ENCODE data around the gene CEMIP2.

- TF ChIP-seq SIN3B (IDR thresholded peaks at IDR 0.05; ENCODE audit: low read length) (no peak), SOX5 (CRISPR knock-in tag; IDR thresholded peaks at IDR 0.05; ENCODE audit: borderline replicate concordance) (no peak), FOXA1 (IDR thresholded peaks at IDR 0.05) (no peak), FOXA1 (CRISPR knock-in tag; IDR thresholded peaks at IDR 0.05) (no peak), GABPB1 (CRISPR knock-in tag; IDR thresholded peaks at IDR 0.05) (no peak), TCF7L2 (IDR thresholded peaks at IDR 0.05; ENCODE audit: low read depth, low read length) (no peak), KAT8 (CRISPR knock-in tag; IDR thresholded peaks at IDR 0.05) (no peak), CHD2 (IDR thresholded peaks at IDR 0.05; ENCODE audit: low read depth, low read length) (no peak), ATF7 (IDR thresholded peaks at IDR 0.05) (no peak), ATF7 (CRISPR knock-in tag; IDR thresholded peaks at IDR 0.05) (no peak), ELF4 (CRISPR knock-in tag; IDR thresholded peaks at IDR 0.05; ENCODE audit: borderline replicate concordance) (no peak), POLR2AphosphoS5 (IDR thresholded peaks at IDR 0.05; ENCODE audit: low read depth, low read length) (no peak)
- TF ChIP-seq, protein P1, sequence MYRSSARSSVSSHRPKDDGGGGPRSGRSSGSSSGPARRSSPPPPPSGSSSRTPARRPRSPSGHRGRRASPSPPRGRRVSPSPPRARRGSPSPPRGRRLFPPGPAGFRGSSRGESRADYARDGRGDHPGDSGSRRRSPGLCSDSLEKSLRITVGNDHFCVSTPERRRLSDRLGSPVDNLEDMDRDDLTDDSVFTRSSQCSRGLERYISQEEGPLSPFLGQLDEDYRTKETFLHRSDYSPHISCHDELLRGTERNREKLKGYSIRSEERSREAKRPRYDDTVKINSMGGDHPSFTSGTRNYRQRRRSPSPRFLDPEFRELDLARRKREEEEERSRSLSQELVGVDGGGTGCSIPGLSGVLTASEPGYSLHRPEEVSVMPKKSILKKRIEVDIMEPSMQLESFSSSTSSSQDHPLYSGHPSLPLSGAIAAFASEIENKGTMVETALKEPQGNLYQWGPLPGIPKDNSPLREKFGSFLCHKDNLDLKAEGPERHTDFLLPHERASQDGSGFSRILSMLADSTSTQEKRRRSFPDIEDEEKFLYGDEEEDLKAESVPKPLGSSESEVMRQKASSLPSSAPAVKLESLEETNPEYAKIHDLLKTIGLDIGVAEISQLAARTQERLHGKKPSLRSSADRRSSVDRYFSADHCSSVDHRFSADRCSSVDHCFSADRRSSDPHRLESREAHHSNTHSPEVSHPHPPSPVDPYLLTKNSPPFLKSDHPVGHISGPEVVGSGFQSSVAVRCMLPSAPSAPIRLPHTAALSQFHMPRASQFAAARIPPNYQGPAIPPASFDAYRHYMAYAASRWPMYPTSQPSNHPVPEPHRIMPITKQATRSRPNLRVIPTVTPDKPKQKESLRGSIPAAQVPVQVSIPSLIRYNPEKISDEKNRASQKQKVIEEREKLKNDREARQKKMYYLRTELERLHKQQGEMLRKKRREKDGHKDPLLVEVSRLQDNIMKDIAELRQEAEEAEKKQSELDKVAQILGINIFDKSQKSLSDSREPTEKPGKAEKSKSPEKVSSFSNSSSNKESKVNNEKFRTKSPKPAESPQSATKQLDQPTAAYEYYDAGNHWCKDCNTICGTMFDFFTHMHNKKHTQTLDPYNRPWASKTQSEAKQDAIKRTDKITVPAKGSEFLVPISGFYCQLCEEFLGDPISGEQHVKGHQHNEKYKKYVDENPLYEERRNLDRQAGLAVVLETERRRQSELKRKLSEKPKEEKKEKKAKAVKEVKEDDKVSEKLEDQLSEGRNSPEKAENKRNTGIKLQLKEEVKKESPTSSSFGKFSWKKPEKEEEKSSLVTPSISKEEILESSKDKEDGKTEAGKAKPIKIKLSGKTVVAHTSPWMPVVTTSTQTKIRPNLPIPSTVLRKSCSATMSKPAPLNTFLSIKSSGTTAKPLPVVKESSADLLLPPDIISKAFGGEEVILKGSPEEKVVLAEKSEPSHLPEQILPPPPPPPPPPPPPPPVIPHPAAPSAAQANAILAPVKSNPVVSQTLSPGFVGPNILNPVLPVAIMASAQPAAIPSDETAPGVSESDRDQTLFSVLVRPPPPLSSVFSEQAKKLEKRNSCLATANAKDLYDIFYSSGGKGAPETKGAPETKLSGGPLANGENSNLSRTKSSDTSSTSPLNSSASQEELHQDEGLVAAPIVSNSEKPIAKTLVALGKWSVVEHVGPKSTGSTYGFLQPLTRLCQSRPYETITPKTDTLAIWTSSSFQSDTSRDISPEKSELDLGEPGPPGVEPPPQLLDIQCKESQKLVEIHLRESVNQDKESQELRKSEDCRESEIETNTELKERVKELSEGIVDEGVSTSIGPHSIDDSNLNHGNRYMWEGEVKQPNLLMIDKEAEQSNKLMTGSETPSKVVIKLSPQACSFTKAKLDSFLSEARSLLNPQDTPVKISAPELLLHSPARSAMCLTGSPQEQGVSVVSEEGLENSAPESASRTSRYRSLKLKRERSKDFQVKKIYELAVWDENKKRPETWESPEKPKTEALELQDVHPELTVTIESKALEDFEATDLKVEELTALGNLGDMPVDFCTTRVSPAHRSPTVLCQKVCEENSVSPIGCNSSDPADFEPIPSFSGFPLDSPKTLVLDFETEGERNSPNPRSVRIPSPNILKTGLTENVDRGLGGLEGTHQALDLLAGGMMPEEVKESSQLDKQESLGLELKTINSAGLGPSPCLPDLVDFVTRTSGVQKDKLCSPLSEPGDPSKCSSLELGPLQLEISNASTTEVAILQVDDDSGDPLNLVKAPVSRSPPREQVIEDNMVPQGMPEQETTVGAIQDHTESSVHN (CRISPR knock-in tag; IDR thresholded peaks at IDR 0.05): no peak
- TF ChIP-seq, protein P2, sequence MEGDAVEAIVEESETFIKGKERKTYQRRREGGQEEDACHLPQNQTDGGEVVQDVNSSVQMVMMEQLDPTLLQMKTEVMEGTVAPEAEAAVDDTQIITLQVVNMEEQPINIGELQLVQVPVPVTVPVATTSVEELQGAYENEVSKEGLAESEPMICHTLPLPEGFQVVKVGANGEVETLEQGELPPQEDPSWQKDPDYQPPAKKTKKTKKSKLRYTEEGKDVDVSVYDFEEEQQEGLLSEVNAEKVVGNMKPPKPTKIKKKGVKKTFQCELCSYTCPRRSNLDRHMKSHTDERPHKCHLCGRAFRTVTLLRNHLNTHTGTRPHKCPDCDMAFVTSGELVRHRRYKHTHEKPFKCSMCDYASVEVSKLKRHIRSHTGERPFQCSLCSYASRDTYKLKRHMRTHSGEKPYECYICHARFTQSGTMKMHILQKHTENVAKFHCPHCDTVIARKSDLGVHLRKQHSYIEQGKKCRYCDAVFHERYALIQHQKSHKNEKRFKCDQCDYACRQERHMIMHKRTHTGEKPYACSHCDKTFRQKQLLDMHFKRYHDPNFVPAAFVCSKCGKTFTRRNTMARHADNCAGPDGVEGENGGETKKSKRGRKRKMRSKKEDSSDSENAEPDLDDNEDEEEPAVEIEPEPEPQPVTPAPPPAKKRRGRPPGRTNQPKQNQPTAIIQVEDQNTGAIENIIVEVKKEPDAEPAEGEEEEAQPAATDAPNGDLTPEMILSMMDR (CRISPR knock-in tag; IDR thresholded peaks at IDR 0.05): no peak
Measured at GRCh38 chr9:71756753-71757152, 11.6 kb downstream of the CEMIP2 start.
